Measurements from ENCODE around the gene ACIN1.

The ACIN1 gene

DNA sequence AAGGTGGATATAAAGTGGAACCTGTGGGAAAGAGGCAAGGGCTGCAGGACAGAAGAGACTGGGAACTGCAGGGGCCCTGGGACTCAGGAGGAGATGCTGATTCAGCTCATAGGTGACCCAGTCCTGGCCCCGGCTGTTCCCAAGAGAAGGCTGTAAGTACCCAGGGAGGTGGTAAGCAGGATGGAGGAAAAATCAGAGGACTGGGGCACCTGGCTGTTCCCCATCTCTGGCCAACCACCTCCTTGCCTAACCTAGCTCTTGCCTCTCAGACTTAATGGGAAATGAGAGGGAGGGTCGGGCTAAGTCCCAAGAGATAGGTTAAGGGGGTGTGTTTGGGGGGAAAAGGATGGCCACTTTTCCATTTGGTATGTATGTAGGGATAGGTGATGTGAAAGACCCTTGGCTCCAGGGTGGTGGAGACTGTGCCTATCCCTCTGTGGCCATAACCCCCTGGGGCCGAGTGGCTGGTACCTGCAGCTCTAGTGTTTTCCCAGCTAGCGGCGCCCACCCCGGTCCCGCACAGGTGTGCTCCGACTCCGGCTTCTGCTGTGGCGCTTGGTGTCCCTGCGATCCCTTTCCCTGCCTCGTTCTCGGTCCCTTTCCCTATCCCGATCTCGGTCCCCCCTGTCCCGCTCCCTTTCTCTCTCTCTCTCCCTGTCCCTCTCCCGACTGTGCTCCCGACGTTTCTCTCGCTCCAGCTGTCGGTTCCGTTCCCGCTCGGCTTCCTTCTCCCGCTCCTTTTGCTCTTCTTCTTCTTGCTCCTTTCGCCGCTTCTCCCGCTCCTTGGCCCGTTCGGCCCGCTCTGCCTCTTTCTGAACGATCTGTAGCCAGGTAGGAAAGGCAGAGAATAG is 36.1 kb downstream of the ACIN1 start:
- no peak for DNase-seq
- no peak overlapping the region for H2BK15ac ChIP-seq (replicated peaks; ENCODE audit: low read depth)
- no CpG with 5 or more reads among the region's 32 CpGs for WGBS (ENCODE audit: extremely low coverage, insufficient coverage, low lambda C conversion rate)
- H3K9ac ChIP-seq (ENCODE audit: low read length): no peak overlapping the region
- H3K4ac ChIP-seq (ENCODE audit: low read depth, low read length): no peak overlapping the region
- H3K23ac ChIP-seq (ENCODE audit: low read length): no peak overlapping the region
- no peak overlapping the region for H4K8ac ChIP-seq (ENCODE audit: low read depth, low read length)
- peaks cover 10% of the 10 kb centered on the region for H3K79me1 ChIP-seq (ENCODE audit: low read length)
- H2BK120ac ChIP-seq (ENCODE audit: low read depth, low read length): no peak overlapping the region
- no peak overlapping the region for H4K5ac ChIP-seq (ENCODE audit: low read length)
- no peak overlapping the region for H3K4me2 ChIP-seq (ENCODE audit: low read length)
- peak overlapping the region; percentile 21 for H3K27ac ChIP-seq (ENCODE audit: low read depth, low read length)
- no peak overlapping the region for H3K56ac ChIP-seq (ENCODE audit: low read length)
- peaks cover 25% of the 10 kb centered on the region for H3K36me3 ChIP-seq (ENCODE audit: control insufficient read depth, insufficient read depth, low read length)
- H2AK5ac ChIP-seq (ENCODE audit: low read length): no peak overlapping the region
- H3K18ac ChIP-seq (ENCODE audit: low read length): no peak overlapping the region
- H2BK5ac ChIP-seq (ENCODE audit: low read length): no peak overlapping the region
- H3K4me3 ChIP-seq (ENCODE audit: low read length): no peak overlapping the region
- H3K4me1 ChIP-seq (ENCODE audit: control insufficient read depth, low read depth, low read length): peaks cover 2% of the 10 kb centered on the region
- H3K27me3 ChIP-seq (ENCODE audit: insufficient read depth, low read length, poor library complexity): no peaks in the 10 kb centered on the region
- peaks cover under 1% of the 10 kb centered on the region for H3K79me2 ChIP-seq (ENCODE audit: control insufficient read depth, insufficient read depth, low read length)

DNA sequence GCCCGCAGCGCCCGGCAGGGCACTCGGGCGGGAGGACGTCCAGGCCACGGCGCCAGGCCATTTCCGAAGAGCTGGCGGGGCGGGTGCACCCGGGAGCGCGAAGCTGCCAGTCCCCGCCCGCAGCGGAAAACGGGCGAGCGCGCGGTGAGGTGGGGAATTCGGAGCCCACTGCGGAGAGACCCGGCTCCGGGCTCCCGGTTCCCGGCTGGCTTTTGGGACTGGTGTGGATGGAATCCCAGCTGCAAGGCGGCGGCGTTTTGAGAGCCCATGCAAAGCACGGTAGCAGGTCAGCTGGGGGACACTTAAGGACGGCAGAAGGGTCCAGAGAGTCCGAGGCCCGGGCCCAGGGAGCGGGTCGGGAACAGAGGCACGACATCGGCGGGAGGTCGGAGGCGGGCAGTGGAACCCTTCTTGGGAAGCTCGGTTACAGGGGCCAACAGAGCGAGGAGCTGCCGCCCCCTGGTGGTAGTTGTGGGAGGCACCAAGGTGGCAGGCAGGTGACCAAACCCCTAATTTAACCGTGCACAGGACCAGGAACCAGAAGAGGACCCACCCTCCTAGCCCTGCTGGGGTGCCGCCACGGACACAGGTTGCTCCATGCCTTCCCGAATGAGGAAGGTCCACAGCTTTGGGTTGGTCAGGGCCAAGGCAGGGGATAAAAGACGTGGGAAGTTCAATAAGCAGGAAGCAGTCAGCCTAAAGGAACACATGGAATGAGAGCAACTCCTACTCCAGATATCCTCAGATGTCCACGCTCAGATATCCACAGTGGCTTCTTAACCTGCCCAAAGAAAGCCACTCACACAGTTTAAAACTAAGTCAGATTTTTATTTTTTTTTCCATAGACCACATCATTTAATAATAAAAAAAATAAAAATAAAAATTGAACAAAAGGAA is 36.9 kb downstream of the ACIN1 start:
- Histone ChIP-seq H3K23ac (ENCODE audit: low read length) (no peak overlapping the region), H3K4me2 (ENCODE audit: low read length) (peak overlapping the region; percentile 47), H4K8ac (ENCODE audit: low read depth, low read length) (no peak overlapping the region), H3K27ac (ENCODE audit: low read depth, low read length) (peak overlapping the region; percentile 92), H3K56ac (ENCODE audit: low read length) (peak overlapping the region; percentile 90), H2BK15ac (replicated peaks; ENCODE audit: low read depth) (no peak overlapping the region), H3K9ac (ENCODE audit: low read length) (peak overlapping the region; percentile 90), H3K4ac (ENCODE audit: low read depth, low read length) (peak overlapping the region; percentile 96), H3K18ac (ENCODE audit: low read length) (peak overlapping the region; percentile 69), H3K4me3 (ENCODE audit: low read length) (peak overlapping the region; percentile 59), H3K79me1 (ENCODE audit: low read length) (peaks cover 5% of the 10 kb centered on the region), H3K4me1 (ENCODE audit: control insufficient read depth, low read depth, low read length) (peaks cover 2% of the 10 kb centered on the region), H2AK5ac (ENCODE audit: low read length) (no peak overlapping the region), H2BK5ac (ENCODE audit: low read length) (peak overlapping the region; percentile 49), H3K27me3 (ENCODE audit: insufficient read depth, low read length, poor library complexity) (no peaks in the 10 kb centered on the region), H4K5ac (ENCODE audit: low read length) (no peak overlapping the region), H2BK120ac (ENCODE audit: low read depth, low read length) (no peak overlapping the region), H3K79me2 (ENCODE audit: control insufficient read depth, insufficient read depth, low read length) (no peaks in the 10 kb centered on the region), H3K36me3 (ENCODE audit: control insufficient read depth, insufficient read depth, low read length) (peaks cover 17% of the 10 kb centered on the region)
- DNase-seq: peak; percentile 95
- no CpG with 5 or more reads among the region's 51 CpGs for WGBS (ENCODE audit: extremely low coverage, insufficient coverage, low lambda C conversion rate)

DNA sequence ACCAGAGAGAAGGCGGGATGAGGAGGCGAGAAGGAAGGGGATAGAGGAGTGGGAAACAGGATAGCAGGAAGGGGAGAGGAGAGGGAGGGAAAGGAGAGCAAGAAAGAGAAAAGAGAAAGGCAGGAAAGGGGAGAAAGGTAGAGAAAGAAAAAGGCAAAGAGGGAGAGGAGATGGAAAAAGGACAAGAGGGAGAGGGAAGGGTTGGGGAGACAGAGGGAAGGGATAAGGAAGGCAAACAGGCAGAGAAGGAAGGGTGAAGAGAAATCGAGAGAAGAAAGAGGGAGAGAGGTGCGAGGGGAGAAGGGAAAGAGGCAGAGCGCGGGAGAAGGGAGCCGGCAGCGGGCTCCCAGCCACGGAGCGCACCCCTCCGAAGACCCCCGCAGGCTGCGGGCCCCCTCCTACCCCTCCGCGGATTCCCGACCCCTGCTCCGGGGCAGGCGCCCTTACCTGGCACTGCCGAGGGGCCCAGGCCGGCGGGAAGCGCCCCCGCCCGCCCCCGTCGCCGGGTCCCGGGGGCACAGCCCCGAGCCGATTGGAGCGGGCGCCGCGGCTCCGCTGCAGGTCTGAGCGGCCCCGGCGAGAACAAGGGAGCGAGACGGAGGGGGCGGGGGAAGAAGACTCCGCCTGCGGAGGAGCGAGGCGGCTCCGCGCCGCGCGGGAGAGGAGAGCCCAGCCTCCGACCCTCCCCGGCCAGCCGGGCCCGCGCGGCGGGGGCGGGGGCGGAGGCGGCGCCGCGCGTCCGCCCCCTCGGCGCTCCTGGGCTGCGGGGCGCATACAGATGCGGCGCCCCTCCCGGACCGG is 37.8 kb downstream of the ACIN1 start, which contains the start of gene CDH24:
Gene CDH24 (minus strand): TSS at position 565 of the 801 bp plus-strand sequence. CDS start 1,787 bp downstream, outside the sequence.
- H2AK5ac ChIP-seq (ENCODE audit: low read length): no peak within 1 kb of the TSS
- H3K27me3 ChIP-seq (ENCODE audit: insufficient read depth, low read length, poor library complexity): no peaks in the 10 kb centered on the region
- H3K36me3 ChIP-seq (ENCODE audit: control insufficient read depth, insufficient read depth, low read length): peaks cover 9% of the 10 kb centered on the region
- H3K4me2 ChIP-seq (ENCODE audit: low read length): peak within 1 kb of the TSS; percentile 47
- peaks cover under 1% of the 10 kb centered on the region for H3K4me1 ChIP-seq (ENCODE audit: control insufficient read depth, low read depth, low read length)
- no peak within 1 kb of the TSS for H2BK15ac ChIP-seq (replicated peaks; ENCODE audit: low read depth)
- peak; percentile 79 for DNase-seq
- H3K79me1 ChIP-seq (ENCODE audit: low read length): peaks cover 3% of the 10 kb centered on the region
- no peak within 1 kb of the TSS for H4K8ac ChIP-seq (ENCODE audit: low read depth, low read length)
- no CpG with 5 or more reads among the region's 73 CpGs for WGBS (ENCODE audit: extremely low coverage, insufficient coverage, low lambda C conversion rate)
- H3K79me2 ChIP-seq (ENCODE audit: control insufficient read depth, insufficient read depth, low read length): no peaks in the 10 kb centered on the region
- no peak within 1 kb of the TSS for H3K23ac ChIP-seq (ENCODE audit: low read length)
- H2BK120ac ChIP-seq (ENCODE audit: low read depth, low read length): no peak within 1 kb of the TSS
- H3K4ac ChIP-seq (ENCODE audit: low read depth, low read length): peak within 1 kb of the TSS; percentile 96
- H3K56ac ChIP-seq (ENCODE audit: low read length): peak within 1 kb of the TSS; percentile 90
- H3K4me3 ChIP-seq (ENCODE audit: low read length): peak within 1 kb of the TSS; percentile 59
- peak within 1 kb of the TSS; percentile 90 for H3K9ac ChIP-seq (ENCODE audit: low read length)
- no peak within 1 kb of the TSS for H4K5ac ChIP-seq (ENCODE audit: low read length)
- H3K27ac ChIP-seq (ENCODE audit: low read depth, low read length): peak within 1 kb of the TSS; percentile 92
- peak within 1 kb of the TSS; percentile 49 for H2BK5ac ChIP-seq (ENCODE audit: low read length)
- H3K18ac ChIP-seq (ENCODE audit: low read length): peak within 1 kb of the TSS; percentile 69

DNA sequence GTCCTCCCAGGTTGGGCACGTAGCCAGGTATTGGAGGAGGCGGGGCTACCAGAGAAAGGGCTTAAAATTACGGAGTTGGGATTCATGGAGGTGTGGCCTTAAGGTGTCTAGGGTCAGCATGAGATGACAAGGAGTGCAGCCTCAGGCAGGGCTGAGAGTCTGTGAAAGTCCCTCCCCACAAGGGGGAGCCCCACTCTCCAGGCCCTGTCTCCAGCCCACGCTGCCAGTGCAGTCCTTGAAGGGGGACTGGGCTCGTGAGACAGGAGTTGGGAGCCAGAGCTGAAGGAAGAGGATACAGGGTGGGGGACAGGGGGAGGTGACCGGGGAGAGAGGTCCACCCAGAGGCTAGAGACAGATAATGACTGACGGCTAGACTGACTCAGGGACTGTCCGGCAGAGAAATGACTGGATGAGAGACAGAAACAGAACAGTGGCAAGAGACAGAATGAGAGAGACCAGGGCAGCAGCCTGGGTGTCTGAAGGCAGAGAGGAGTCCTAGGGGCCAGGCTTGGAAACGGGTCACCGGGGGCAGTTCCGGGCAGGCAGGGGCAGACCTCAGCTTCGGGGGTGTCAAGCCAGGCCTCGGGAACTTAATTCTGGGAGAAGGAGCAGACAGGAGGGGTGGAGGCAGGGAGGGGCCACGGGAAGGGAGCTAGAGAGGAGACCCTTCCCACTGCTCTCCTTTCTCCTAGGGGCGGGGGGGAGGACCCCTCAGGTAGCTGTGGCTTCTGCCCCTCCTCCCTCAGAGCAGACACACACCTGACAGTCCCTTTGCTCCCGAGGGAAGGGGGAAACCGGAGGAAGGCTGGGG is 38.6 kb downstream of the ACIN1 start:
- Histone ChIP-seq H3K4ac (ENCODE audit: low read depth, low read length) (no peak overlapping the region), H3K56ac (ENCODE audit: low read length) (peak overlapping the region; percentile 78), H3K79me1 (ENCODE audit: low read length) (peaks cover 2% of the 10 kb centered on the region), H4K8ac (ENCODE audit: low read depth, low read length) (no peak overlapping the region), H3K18ac (ENCODE audit: low read length) (no peak overlapping the region), H2BK120ac (ENCODE audit: low read depth, low read length) (no peak overlapping the region), H3K27ac (ENCODE audit: low read depth, low read length) (no peak overlapping the region), H2BK5ac (ENCODE audit: low read length) (no peak overlapping the region), H3K27me3 (ENCODE audit: insufficient read depth, low read length, poor library complexity) (no peaks in the 10 kb centered on the region), H3K23ac (ENCODE audit: low read length) (no peak overlapping the region), H3K4me2 (ENCODE audit: low read length) (peak overlapping the region; percentile 47), H3K4me1 (ENCODE audit: control insufficient read depth, low read depth, low read length) (no peaks in the 10 kb centered on the region), H2BK15ac (replicated peaks; ENCODE audit: low read depth) (no peak overlapping the region), H3K9ac (ENCODE audit: low read length) (peak overlapping the region; percentile 90), H3K4me3 (ENCODE audit: low read length) (peak overlapping the region; percentile 59), H3K36me3 (ENCODE audit: control insufficient read depth, insufficient read depth, low read length) (peaks cover 6% of the 10 kb centered on the region), H4K5ac (ENCODE audit: low read length) (no peak overlapping the region), H2AK5ac (ENCODE audit: low read length) (no peak overlapping the region), H3K79me2 (ENCODE audit: control insufficient read depth, insufficient read depth, low read length) (no peaks in the 10 kb centered on the region)
- WGBS (ENCODE audit: extremely low coverage, insufficient coverage, low lambda C conversion rate): no CpG with 5 or more reads among the region's 17 CpGs
- peak; percentile 93 for DNase-seq

Measured in mesendoderm (in vitro differentiated cells).